HepG2 (cell line): ENCODE measurements around the gene FAM131A. TPM values are rescaled to one million over a fixed set of nuclear protein-coding genes. Genes with fewer than 3 reads are reported as not detected.

ENCODE experiments used
- AGO2 ChIP-seq: fragments of 200-400 bp; formaldehyde crosslinking; optimal IDR thresholded peaks from 2 replicates; pipeline ENCODE3; 2017; ENCODE audit warnings: mild to moderate bottlenecking, low read depth, low read length, moderate library complexity
- EED ChIP-seq: sonication (generic); formaldehyde crosslinking; IDR thresholded peaks from 2 replicates; pipeline ENCODE4 v1.5.0; 2020; ENCODE audit warnings: mild to moderate bottlenecking, missing genetic modification reagents
- GLI4 ChIP-seq: sonication (generic); formaldehyde crosslinking; IDR thresholded peaks from 2 replicates; pipeline ENCODE4 v1.5.1; 2020; ENCODE audit warnings: missing genetic modification reagents, mild to moderate bottlenecking, moderate library complexity, borderline replicate concordance
- HNRNPL ChIP-seq: fragments of 200-400 bp; formaldehyde crosslinking; IDR thresholded peaks from 2 replicates; pipeline ENCODE4 v1.6.1; 2017; ENCODE audit warnings: mild to moderate bottlenecking, low read depth, low read length
- IRX3 ChIP-seq: sonication (generic); formaldehyde crosslinking; IDR thresholded peaks from 2 replicates; pipeline ENCODE4 v1.8.1; 2023; ENCODE audit warnings: mild to moderate bottlenecking, low read depth, missing genetic modification reagents, borderline replicate concordance
- KDM2A ChIP-seq: sonication (generic); formaldehyde crosslinking; IDR thresholded peaks from 2 replicates; pipeline ENCODE4 v1.4.0; 2020; ENCODE audit warnings: low read depth, missing genetic modification reagents, borderline replicate concordance
- MZF1 ChIP-seq: sonication (generic); formaldehyde crosslinking; IDR thresholded peaks from 2 replicates; pipeline ENCODE4 v1.8.1; 2023; ENCODE audit warnings: mild to moderate bottlenecking, missing genetic modification reagents, borderline replicate concordance
- SP2 ChIP-seq: sonication (generic); formaldehyde crosslinking; IDR thresholded peaks from 2 replicates; pipeline ENCODE4 v1.5.1; 2020; ENCODE audit warnings: mild to moderate bottlenecking, missing genetic modification reagents
- ZBTB42 ChIP-seq: sonication (generic); formaldehyde crosslinking; IDR thresholded peaks from 2 replicates; pipeline ENCODE4 v1.5.0; 2020; ENCODE audit warnings: mild to moderate bottlenecking, missing genetic modification reagents
- ZNF256 ChIP-seq: sonication (generic); formaldehyde crosslinking; conservative IDR thresholded peaks from 2 replicates; pipeline ENCODE4 v1.4.0; 2020; ENCODE audit warnings: missing genetic modification reagents
- ZNF674 ChIP-seq: sonication (generic); formaldehyde crosslinking; IDR thresholded peaks from 2 replicates; pipeline ENCODE4 v1.5.0; 2020; ENCODE audit warnings: low read depth, mild to moderate bottlenecking, missing genetic modification reagents
- ZNF788 ChIP-seq: sonication (generic); formaldehyde crosslinking; IDR thresholded peaks from 2 replicates; pipeline ENCODE4 v1.5.0; 2020; ENCODE audit warnings: mild to moderate bottlenecking, missing genetic modification reagents, borderline replicate concordance
- polyA plus RNA-seq, 8 experiments: library from polyadenylated mRNA; depleted of rRNA in 3 of 8; stranded (reverse) in 7 of 8; unstranded in 1 of 8; fragments of >200 nt; fragmentation: Illumina TruSeq in 4 of 8; extraction: Trizol in 4 of 8; gene quantifications; 2 replicates each; pipeline versions ENCODE4 v1.2.1 to v1.2.3, GENCODE V29; 2011 to 2016; ENCODE audit warnings: low read depth in 4 of 8, missing spikeins in 1 of 8, mixed read lengths in 1 of 8; ENCODE audit not compliant: insufficient read depth in 1 of 8
- total RNA-seq, 5 experiments: library from RNA; depleted of rRNA; stranded (reverse); fragments of >200 nt; fragmentation: Illumina TruSeq; extraction: Trizol; gene quantifications; 2 replicates each; pipeline ENCODE4 v1.2.3, GENCODE V29; 2016; ENCODE audit warnings: low read depth in 1 of 5
- TF ChIP-seq, protein P1 (sequence below): sonication (generic); formaldehyde crosslinking; IDR thresholded peaks from 2 replicates; pipeline ENCODE4 v1.5.0; 2020; ENCODE audit warnings: mild to moderate bottlenecking, missing genetic modification reagents, moderate library complexity
- TF ChIP-seq, protein P2 (sequence below): sonication (generic); formaldehyde crosslinking; IDR thresholded peaks from 2 replicates; pipeline ENCODE4 v1.4.0; 2020; ENCODE audit warnings: low read depth, mild to moderate bottlenecking, missing genetic modification reagents
- TF ChIP-seq, protein P3 (sequence below): sonication (generic); formaldehyde crosslinking; IDR thresholded peaks from 2 replicates; pipeline ENCODE4 v1.4.0; 2020; ENCODE audit warnings: missing genetic modification reagents, borderline replicate concordance
- TF ChIP-seq, protein P4 (sequence below): sonication (generic); formaldehyde crosslinking; IDR thresholded peaks from 2 replicates; pipeline ENCODE4 v1.4.0; 2020; ENCODE audit warnings: mild to moderate bottlenecking, missing genetic modification reagents
- TF ChIP-seq, protein P5 (sequence below): sonication (generic); formaldehyde crosslinking; IDR thresholded peaks from 2 replicates; pipeline ENCODE4 v1.4.0; 2020; ENCODE audit warnings: mild to moderate bottlenecking, missing genetic modification reagents

Gene FAM131A
- total and polyA plus RNA-seq, 2 of the 13 experiments (the other 11 are each of a cell fraction or from before 2014, with no cell fraction given), result 9.2 to 9.3 TPM

DNA sequence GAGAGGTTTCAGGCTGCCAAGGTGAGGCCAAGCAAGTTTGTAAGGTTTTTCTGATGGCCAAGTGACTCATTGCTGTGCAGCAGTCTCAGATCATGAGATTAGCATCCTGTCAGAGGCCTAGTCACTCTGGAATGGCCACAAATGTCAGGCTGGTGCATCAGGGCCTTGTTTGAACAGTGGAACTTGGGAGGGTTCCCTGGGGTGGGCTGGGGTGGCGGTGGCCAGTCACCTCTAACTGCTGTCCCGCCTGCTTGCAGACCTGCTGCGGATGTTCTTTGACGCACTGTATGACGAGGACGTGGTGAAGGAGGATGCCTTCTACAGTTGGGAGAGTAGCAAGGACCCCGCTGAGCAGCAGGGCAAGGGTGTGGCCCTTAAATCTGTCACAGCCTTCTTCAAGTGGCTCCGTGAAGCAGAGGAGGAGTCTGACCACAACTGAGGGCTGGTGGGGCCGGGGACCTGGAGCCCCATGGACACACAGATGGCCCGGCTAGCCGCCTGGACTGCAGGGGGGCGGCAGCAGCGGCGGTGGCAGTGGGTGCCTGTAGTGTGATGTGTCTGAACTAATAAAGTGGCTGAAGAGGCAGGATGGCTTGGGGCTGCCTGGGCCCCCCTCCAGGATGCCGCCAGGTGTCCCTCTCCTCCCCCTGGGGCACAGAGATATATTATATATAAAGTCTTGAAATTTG, 2.8 kb upstream of the FAM131A start (continued):
- TF ChIP-seq, protein P1, sequence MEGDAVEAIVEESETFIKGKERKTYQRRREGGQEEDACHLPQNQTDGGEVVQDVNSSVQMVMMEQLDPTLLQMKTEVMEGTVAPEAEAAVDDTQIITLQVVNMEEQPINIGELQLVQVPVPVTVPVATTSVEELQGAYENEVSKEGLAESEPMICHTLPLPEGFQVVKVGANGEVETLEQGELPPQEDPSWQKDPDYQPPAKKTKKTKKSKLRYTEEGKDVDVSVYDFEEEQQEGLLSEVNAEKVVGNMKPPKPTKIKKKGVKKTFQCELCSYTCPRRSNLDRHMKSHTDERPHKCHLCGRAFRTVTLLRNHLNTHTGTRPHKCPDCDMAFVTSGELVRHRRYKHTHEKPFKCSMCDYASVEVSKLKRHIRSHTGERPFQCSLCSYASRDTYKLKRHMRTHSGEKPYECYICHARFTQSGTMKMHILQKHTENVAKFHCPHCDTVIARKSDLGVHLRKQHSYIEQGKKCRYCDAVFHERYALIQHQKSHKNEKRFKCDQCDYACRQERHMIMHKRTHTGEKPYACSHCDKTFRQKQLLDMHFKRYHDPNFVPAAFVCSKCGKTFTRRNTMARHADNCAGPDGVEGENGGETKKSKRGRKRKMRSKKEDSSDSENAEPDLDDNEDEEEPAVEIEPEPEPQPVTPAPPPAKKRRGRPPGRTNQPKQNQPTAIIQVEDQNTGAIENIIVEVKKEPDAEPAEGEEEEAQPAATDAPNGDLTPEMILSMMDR (CRISPR knock-in tag), result no peak
- TF ChIP-seq ZBTB42 (CRISPR knock-in tag), result no peak
- no peak for TF ChIP-seq EED (CRISPR knock-in tag)
- no peak for TF ChIP-seq SP2
- TF ChIP-seq, protein P2, sequence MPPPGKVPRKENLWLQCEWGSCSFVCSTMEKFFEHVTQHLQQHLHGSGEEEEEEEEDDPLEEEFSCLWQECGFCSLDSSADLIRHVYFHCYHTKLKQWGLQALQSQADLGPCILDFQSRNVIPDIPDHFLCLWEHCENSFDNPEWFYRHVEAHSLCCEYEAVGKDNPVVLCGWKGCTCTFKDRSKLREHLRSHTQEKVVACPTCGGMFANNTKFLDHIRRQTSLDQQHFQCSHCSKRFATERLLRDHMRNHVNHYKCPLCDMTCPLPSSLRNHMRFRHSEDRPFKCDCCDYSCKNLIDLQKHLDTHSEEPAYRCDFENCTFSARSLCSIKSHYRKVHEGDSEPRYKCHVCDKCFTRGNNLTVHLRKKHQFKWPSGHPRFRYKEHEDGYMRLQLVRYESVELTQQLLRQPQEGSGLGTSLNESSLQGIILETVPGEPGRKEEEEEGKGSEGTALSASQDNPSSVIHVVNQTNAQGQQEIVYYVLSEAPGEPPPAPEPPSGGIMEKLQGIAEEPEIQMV, result no peak
- no peak for TF ChIP-seq ZNF256 (CRISPR knock-in tag)
- peak; percentile 89 for TF ChIP-seq AGO2
- TF ChIP-seq, protein P3, sequence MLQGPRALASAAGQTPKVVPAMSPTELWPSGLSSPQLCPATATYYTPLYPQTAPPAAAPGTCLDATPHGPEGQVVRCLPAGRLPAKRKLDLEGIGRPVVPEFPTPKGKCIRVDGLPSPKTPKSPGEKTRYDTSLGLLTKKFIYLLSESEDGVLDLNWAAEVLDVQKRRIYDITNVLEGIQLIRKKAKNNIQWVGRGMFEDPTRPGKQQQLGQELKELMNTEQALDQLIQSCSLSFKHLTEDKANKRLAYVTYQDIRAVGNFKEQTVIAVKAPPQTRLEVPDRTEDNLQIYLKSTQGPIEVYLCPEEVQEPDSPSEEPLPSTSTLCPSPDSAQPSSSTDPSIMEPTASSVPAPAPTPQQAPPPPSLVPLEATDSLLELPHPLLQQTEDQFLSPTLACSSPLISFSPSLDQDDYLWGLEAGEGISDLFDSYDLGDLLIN (CRISPR knock-in tag), result no peak
- no peak for TF ChIP-seq ZNF674 (CRISPR knock-in tag)
- TF ChIP-seq KDM2A, result no peak
- TF ChIP-seq, protein P4, sequence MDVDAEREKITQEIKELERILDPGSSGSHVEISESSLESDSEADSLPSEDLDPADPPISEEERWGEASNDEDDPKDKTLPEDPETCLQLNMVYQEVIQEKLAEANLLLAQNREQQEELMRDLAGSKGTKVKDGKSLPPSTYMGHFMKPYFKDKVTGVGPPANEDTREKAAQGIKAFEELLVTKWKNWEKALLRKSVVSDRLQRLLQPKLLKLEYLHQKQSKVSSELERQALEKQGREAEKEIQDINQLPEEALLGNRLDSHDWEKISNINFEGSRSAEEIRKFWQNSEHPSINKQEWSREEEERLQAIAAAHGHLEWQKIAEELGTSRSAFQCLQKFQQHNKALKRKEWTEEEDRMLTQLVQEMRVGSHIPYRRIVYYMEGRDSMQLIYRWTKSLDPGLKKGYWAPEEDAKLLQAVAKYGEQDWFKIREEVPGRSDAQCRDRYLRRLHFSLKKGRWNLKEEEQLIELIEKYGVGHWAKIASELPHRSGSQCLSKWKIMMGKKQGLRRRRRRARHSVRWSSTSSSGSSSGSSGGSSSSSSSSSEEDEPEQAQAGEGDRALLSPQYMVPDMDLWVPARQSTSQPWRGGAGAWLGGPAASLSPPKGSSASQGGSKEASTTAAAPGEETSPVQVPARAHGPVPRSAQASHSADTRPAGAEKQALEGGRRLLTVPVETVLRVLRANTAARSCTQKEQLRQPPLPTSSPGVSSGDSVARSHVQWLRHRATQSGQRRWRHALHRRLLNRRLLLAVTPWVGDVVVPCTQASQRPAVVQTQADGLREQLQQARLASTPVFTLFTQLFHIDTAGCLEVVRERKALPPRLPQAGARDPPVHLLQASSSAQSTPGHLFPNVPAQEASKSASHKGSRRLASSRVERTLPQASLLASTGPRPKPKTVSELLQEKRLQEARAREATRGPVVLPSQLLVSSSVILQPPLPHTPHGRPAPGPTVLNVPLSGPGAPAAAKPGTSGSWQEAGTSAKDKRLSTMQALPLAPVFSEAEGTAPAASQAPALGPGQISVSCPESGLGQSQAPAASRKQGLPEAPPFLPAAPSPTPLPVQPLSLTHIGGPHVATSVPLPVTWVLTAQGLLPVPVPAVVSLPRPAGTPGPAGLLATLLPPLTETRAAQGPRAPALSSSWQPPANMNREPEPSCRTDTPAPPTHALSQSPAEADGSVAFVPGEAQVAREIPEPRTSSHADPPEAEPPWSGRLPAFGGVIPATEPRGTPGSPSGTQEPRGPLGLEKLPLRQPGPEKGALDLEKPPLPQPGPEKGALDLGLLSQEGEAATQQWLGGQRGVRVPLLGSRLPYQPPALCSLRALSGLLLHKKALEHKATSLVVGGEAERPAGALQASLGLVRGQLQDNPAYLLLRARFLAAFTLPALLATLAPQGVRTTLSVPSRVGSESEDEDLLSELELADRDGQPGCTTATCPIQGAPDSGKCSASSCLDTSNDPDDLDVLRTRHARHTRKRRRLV, result no peak
- TF ChIP-seq HNRNPL, result no peak
- no peak for TF ChIP-seq IRX3 (CRISPR knock-in tag)
- no peak for TF ChIP-seq ZNF788 (CRISPR knock-in tag)
- TF ChIP-seq GLI4 (CRISPR knock-in tag), result no peak
- TF ChIP-seq, protein P5, sequence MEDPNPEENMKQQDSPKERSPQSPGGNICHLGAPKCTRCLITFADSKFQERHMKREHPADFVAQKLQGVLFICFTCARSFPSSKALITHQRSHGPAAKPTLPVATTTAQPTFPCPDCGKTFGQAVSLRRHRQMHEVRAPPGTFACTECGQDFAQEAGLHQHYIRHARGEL (CRISPR knock-in tag), result no peak
- no peak for TF ChIP-seq MZF1 (CRISPR knock-in tag)
